ENCODE results near the gene GDF7. TPM values are rescaled to one million over a fixed set of nuclear protein-coding genes. Genes with fewer than 3 reads are reported as not detected.
A peak's percentile ranks its signal among the peaks of the same experiment; 100 is the strongest.

The GDF7 gene
- total RNA-seq, 1 donor from 2014 or later, result under 0.01 TPM

DNA sequence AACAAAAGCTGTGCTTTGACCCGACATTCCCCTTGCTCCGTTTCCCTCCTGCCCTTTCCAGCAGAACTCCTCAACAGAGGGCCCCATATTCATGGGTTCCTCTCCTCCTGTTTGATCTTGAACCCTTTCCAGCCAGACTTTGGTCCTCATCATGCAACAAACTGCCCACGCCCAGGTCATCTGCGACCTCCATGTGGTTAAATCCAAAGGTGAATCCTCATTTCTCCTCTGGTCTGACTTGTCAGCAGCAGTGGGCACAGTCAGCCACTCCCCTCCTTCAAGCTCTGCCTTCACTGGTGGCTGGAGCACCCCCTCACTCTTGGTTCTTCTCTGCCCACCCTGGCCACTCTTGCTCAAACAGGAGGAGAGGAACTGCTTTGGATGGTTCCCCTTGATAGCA, 18.7 kb upstream of the GDF7 start:
- DNase-seq (ENCODE audit: low read depth) (no peak), FAIRE-seq (no peak)
- TF ChIP-seq, protein P1, sequence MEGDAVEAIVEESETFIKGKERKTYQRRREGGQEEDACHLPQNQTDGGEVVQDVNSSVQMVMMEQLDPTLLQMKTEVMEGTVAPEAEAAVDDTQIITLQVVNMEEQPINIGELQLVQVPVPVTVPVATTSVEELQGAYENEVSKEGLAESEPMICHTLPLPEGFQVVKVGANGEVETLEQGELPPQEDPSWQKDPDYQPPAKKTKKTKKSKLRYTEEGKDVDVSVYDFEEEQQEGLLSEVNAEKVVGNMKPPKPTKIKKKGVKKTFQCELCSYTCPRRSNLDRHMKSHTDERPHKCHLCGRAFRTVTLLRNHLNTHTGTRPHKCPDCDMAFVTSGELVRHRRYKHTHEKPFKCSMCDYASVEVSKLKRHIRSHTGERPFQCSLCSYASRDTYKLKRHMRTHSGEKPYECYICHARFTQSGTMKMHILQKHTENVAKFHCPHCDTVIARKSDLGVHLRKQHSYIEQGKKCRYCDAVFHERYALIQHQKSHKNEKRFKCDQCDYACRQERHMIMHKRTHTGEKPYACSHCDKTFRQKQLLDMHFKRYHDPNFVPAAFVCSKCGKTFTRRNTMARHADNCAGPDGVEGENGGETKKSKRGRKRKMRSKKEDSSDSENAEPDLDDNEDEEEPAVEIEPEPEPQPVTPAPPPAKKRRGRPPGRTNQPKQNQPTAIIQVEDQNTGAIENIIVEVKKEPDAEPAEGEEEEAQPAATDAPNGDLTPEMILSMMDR (IDR thresholded peaks at IDR 0.05; ENCODE audit: insufficient read depth, low read length, severe bottlenecking), result no peak
- Histone ChIP-seq H3K36me3 (ENCODE audit: control insufficient read depth, insufficient read depth, low read length) (peaks cover 1% of the 10 kb centered on the region), H3K4me3 (ENCODE audit: low read depth, low read length) (no peak overlapping the region), H3K27me3 (ENCODE audit: control insufficient read depth, insufficient read depth, low read length) (no peaks in the 10 kb centered on the region)

DNA sequence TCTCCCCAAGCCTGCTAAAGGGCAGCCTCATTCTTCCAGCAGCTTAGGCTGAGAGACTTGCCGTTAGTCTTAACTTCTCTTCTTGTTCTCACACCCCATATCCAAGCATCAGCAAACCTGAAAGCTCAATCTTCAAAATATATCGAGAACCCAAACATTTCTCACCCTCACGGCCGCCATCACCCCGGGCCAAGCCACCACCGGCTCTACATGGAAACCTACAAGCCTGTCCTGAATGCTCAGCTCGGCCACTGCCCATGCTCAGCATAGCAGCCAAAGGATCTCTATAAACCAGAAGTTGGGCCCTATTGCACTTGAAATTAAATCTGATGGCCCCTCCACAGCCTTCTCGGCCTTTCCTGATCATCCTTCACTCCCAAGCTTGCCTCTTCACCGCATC, 18.1 kb upstream of the GDF7 start:
- no peak overlapping the region for H3K4me3 ChIP-seq (ENCODE audit: low read depth, low read length)
- DNase-seq (ENCODE audit: low read depth), result no peak
- FAIRE-seq, result no peak

GRCh38 chr2:20649576-20649975, 17.4 kb upstream of the GDF7 start:
- TF ChIP-seq, protein P1 (IDR thresholded peaks at IDR 0.05; ENCODE audit: insufficient read depth, low read length, severe bottlenecking), result no peak
- H3K4me3 ChIP-seq (ENCODE audit: low read depth, low read length), result no peak overlapping the region
- H3K27me3 ChIP-seq (ENCODE audit: control insufficient read depth, insufficient read depth, low read length), result no peaks in the 10 kb centered on the region
- peaks cover 1% of the 10 kb centered on the region for H3K36me3 ChIP-seq (ENCODE audit: control insufficient read depth, insufficient read depth, low read length)
- DNase-seq (ENCODE audit: low read depth) (peak; percentile 13), FAIRE-seq (no peak)

More for the DNA sequence above, 18.1 kb upstream of the GDF7 start:
- TF ChIP-seq, protein P1 (IDR thresholded peaks at IDR 0.05; ENCODE audit: insufficient read depth, low read length, severe bottlenecking), result no peak
- Histone ChIP-seq H3K27me3 (ENCODE audit: control insufficient read depth, insufficient read depth, low read length) (no peaks in the 10 kb centered on the region), H3K36me3 (ENCODE audit: control insufficient read depth, insufficient read depth, low read length) (peaks cover 1% of the 10 kb centered on the region)

- TF ChIP-seq, protein P1 (IDR thresholded peaks at IDR 0.05; ENCODE audit: insufficient read depth, low read length, severe bottlenecking), result no peak
- Histone ChIP-seq H3K36me3 (ENCODE audit: control insufficient read depth, insufficient read depth, low read length) (peaks cover 1% of the 10 kb centered on the region), H3K4me3 (ENCODE audit: low read depth, low read length) (peak overlapping the region; percentile 73), H3K27me3 (ENCODE audit: control insufficient read depth, insufficient read depth, low read length) (no peaks in the 10 kb centered on the region)
- FAIRE-seq, result no peak
- DNase-seq (ENCODE audit: low read depth), result peak; percentile 56
Measured at GRCh38 chr2:20649976-20650375, 17.0 kb upstream of the GDF7 start.

DNA sequence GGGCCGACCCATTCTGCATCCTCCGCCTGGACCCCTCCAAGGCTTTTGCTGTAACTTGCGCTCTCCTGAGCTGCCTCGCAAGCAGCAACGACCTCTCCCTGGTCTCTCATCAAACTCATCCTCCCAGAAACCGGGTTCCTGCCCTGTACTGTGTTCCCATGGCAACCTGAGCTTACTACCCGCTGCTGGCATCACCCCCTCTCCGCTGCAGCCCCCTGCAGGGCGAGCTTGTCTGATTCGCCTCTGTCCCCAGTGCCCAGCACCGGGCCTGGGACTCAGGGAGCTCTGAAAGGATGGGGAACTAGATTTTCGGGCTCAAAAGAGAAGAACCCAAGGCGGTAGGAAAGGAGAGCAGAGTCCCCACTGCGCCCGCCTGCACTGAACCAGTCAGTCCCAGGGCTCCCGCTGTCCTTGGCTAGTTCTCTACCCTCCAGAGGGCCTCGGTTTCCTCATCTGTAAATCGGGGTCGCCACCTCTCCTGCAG, 16.5 kb upstream of the GDF7 start:
- H3K4me3 ChIP-seq (ENCODE audit: low read depth, low read length), result peak overlapping the region; percentile 73
- H3K36me3 ChIP-seq (ENCODE audit: control insufficient read depth, insufficient read depth, low read length), result no peaks in the 10 kb centered on the region
- TF ChIP-seq, protein P1 (IDR thresholded peaks at IDR 0.05; ENCODE audit: insufficient read depth, low read length, severe bottlenecking), result no peak
- no peak for FAIRE-seq
- peak; percentile 22 for DNase-seq (ENCODE audit: low read depth)
- no peaks in the 10 kb centered on the region for H3K27me3 ChIP-seq (ENCODE audit: control insufficient read depth, insufficient read depth, low read length)
